OCI-LY1 (cell line): ENCODE measurements around the gene ARHGAP10.

ENCODE experiments used
- H2AFZ ChIP-seq: fragments of 200-600 bp; sonication (generic), shearing (Covaris generic); 2 replicates; pipeline ENCODE4 v1.6.0; 2014; ENCODE audit warnings: antibody characterized with exemption, mild to moderate bottlenecking, low read length
- H3F3A ChIP-seq: fragments of 200-600 bp; sonication (generic), shearing (Covaris generic); 2 replicates; pipeline ENCODE4 v1.6.0; 2014; ENCODE audit warnings: mild to moderate bottlenecking, antibody characterized with exemption, low read length, moderate library complexity; ENCODE audit not compliant: insufficient read depth
- H3K27ac ChIP-seq: fragments of 200-600 bp; sonication (generic); 2 replicates; pipeline ENCODE4 v1.5.1; 2014; ENCODE audit warnings: low read length, mixed run types, mild to moderate bottlenecking, low read depth; ENCODE audit not compliant: poor library complexity, severe bottlenecking
- H3K27me3 ChIP-seq: fragments of 200-600 bp; sonication (generic); 2 replicates; pipeline ENCODE4 v1.6.0; 2014; ENCODE audit warnings: antibody characterized with exemption, mild to moderate bottlenecking, low read length, moderate library complexity; ENCODE audit not compliant: insufficient read depth
- H3K36me3 ChIP-seq: fragments of 200-600 bp; sonication (generic); 2 replicates; pipeline ENCODE4 v1.6.1; 2014; ENCODE audit warnings: mild to moderate bottlenecking, antibody characterized with exemption, low read length, moderate library complexity, mixed read lengths; ENCODE audit not compliant: insufficient read depth
- H3K4me1 ChIP-seq: fragments of 200-600 bp; sonication (generic); 2 replicates; pipeline ENCODE4 v1.5.1; 2014; ENCODE audit warnings: mild to moderate bottlenecking, low read length, moderate library complexity; ENCODE audit not compliant: insufficient read depth, severe bottlenecking
- H3K4me2 ChIP-seq: fragments of 200-600 bp; sonication (generic), shearing (Covaris generic); 2 replicates; pipeline ENCODE4 v1.6.1; 2014; ENCODE audit warnings: low read length
- H3K4me3 ChIP-seq: fragments of 200-600 bp; sonication (generic); 2 replicates; pipeline ENCODE4 v1.5.1; 2014; ENCODE audit warnings: low read length, low read depth, mild to moderate bottlenecking, mixed read lengths; ENCODE audit not compliant: poor library complexity, severe bottlenecking
- H3K79me2 ChIP-seq: fragments of 200-600 bp; shearing (Covaris generic); 2 replicates; pipeline ENCODE4 v1.6.1; 2016; ENCODE audit warnings: mixed run types, low read length, mixed read lengths; ENCODE audit not compliant: insufficient read depth
- H3K9ac ChIP-seq: fragments of 200-600 bp; sonication (generic), shearing (Covaris generic); 2 replicates; pipeline ENCODE4 v1.6.1; 2014; ENCODE audit warnings: mild to moderate bottlenecking, low read length, mixed read lengths
- H3K9me2 ChIP-seq: fragments of 200-600 bp; sonication (generic), shearing (Covaris generic); 2 replicates; pipeline ENCODE4 v1.6.1; 2014; ENCODE audit warnings: low read depth, mild to moderate bottlenecking, low read length, mixed read lengths
- H3K9me3 ChIP-seq: fragments of 200-600 bp; shearing (Covaris generic); 2 replicates; pipeline ENCODE4 v1.6.1; 2014; ENCODE audit warnings: low read length, mixed read lengths
- H4K20me1 ChIP-seq: fragments of 200-600 bp; sonication (generic), shearing (Covaris generic); 2 replicates; pipeline ENCODE4 v1.6.0; 2016; ENCODE audit warnings: mild to moderate bottlenecking, low read length; ENCODE audit not compliant: insufficient read depth
- CTCF ChIP-seq: fragments of 200-600 bp; sonication (generic), shearing (Covaris generic); IDR thresholded peaks from 2 replicates; pipeline ENCODE4 v1.5.1; 2017; ENCODE audit warnings: mild to moderate bottlenecking, antibody characterized with exemption, low read length, moderate library complexity, mixed read lengths
- EZH2 ChIP-seq: fragments of 200-600 bp; sonication (generic), shearing (Covaris generic); IDR thresholded peaks from 2 replicates; pipeline ENCODE4 v1.8.0; 2017; ENCODE audit warnings: borderline replicate concordance, mixed run types, mild to moderate bottlenecking, antibody characterized with exemption, low read length, moderate library complexity, mixed read lengths

The ARHGAP10 gene

GRCh38 chr4:147785129-147785528, 53.2 kb downstream of the ARHGAP10 start:
- H3K4me3 ChIP-seq = no peak overlapping the region
- H3K27me3 ChIP-seq = no peaks in the 10 kb centered on the region
- H3K9ac ChIP-seq = no peak overlapping the region
- H3K9me3 ChIP-seq = no peaks in the 10 kb centered on the region
- H3K27ac ChIP-seq = no peak overlapping the region
- H3K4me1 ChIP-seq = no peaks in the 10 kb centered on the region
- H3F3A ChIP-seq = no peaks in the 10 kb centered on the region
- no peak for TF ChIP-seq CTCF
- TF ChIP-seq EZH2 = no peak
- no peaks in the 10 kb centered on the region for H3K79me2 ChIP-seq
- no peaks in the 10 kb centered on the region for H4K20me1 ChIP-seq
- H3K4me2 ChIP-seq = no peak overlapping the region
- H3K9me2 ChIP-seq = no peaks in the 10 kb centered on the region
- no peaks in the 10 kb centered on the region for H3K36me3 ChIP-seq
- H2AFZ ChIP-seq = no peak overlapping the region

DNA sequence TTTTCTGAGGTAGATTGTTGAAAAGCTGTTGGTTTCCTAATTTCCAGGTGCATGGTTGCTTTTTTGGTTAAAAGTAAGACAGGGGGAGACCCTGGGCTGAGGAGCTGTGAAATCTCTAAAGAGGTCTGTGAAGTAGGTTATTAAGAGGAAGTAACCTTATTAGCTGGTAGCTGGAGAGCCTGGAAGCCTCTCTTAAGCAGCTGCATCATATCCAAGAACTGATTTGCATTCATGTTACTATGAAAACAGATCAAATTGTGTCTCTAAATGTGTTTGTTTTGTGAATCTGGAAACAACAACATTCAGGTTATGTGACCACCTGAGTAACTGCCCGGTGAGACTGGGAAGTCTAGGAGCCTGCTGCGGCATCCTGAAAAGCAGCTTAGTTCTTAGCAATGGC, 54.1 kb downstream of the ARHGAP10 start:
- H2AFZ ChIP-seq = no peak overlapping the region
- no peaks in the 10 kb centered on the region for H3K79me2 ChIP-seq
- H3K9me2 ChIP-seq = no peaks in the 10 kb centered on the region
- no peaks in the 10 kb centered on the region for H3K36me3 ChIP-seq
- no peak overlapping the region for H3K9ac ChIP-seq
- no peaks in the 10 kb centered on the region for H4K20me1 ChIP-seq
- TF ChIP-seq EZH2 = no peak
- TF ChIP-seq CTCF = no peak
- no peaks in the 10 kb centered on the region for H3K9me3 ChIP-seq
- H3K27ac ChIP-seq = no peak overlapping the region
- H3K27me3 ChIP-seq = no peaks in the 10 kb centered on the region
- no peak overlapping the region for H3K4me3 ChIP-seq
- H3F3A ChIP-seq = no peaks in the 10 kb centered on the region
- H3K4me2 ChIP-seq = no peak overlapping the region
- no peaks in the 10 kb centered on the region for H3K4me1 ChIP-seq

GRCh38 chr4:147786531-147786930, 54.6 kb downstream of the ARHGAP10 start:
- Histone ChIP-seq H3K36me3 (no peaks in the 10 kb centered on the region), H3K4me2 (no peak overlapping the region), H3F3A (no peaks in the 10 kb centered on the region), H3K4me1 (no peaks in the 10 kb centered on the region), H2AFZ (no peak overlapping the region), H3K27ac (no peak overlapping the region), H3K9me2 (no peaks in the 10 kb centered on the region), H3K27me3 (no peaks in the 10 kb centered on the region), H3K9me3 (no peaks in the 10 kb centered on the region), H3K9ac (no peak overlapping the region), H4K20me1 (no peaks in the 10 kb centered on the region), H3K79me2 (no peaks in the 10 kb centered on the region), H3K4me3 (no peak overlapping the region)
- TF ChIP-seq CTCF (no peak), EZH2 (no peak)
